Measurements from ENCODE around the gene MAPK10.

DNA sequence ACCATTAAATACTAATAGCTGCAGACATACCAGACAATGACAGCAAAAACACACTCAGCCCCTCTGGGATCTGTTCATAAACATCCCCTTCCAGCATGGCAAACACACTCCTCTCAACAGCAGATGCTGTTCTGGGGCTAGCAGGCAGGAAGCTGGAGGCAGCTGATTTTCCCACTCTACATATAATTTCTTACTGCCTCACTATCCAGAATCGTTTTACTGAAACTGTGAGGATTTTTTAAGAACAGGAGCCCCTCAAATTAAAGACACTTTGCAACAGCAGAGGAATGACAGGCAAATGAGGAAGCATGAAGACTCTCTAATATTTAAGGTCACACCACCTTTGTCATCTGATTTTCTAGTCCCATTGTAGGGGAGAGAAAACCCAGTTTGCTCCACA, 2.2 kb downstream of the MAPK10 start:
- TF ChIP-seq CTCF (conservative IDR thresholded peaks at IDR 0.05; ENCODE audit: low read depth, low read length) (no peak), EZH2 (IDR thresholded peaks at IDR 0.05; ENCODE audit: low read length, unreplicated experiment) (no peak), EZH2phosphoT487 (IDR thresholded peaks at IDR 0.05; ENCODE audit: borderline replicate concordance, low read length) (no peak)

Measured in PC-3 (cell line).